ENCODE results near the gene LRRK2.

LRRK2 gene

DNA sequence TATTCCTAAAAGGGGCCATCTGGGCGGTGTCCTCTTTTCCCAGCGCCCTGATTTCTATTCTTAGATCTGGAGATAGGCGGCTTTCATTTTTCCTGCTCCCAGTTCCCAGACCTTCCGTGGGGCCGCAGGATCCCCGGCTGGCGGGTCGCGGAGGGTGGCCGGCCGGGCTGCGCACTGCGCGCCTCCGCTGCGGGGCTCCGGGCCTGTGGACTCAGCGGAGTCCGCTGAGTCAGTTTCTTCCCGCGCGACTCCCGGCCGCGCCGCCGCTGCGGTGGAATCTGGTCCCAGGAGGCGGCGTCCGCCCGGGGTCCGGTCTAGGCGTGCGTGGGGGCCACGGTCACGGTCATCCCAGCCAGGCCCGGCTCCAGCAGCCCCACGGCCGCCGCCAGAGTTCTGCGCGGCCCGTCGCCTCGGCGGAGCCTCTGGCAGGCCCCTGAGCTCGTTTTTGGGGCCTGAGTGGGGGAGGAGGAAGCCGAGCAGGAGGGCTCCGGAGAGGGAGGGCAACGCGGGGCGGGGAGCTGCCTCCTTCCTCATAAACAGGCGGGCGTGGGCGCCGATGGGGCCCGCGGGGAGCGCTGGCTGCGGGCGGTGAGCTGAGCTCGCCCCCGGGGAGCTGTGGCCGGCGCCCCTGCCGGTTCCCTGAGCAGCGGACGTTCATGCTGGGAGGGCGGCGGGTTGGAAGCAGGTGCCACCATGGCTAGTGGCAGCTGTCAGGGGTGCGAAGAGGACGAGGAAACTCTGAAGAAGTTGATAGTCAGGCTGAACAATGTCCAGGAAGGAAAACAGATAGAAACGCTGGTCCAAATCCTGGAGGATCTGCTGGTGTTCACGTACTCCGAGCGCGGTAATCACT, at the start of gene LRRK2:
Gene LRRK2, plus strand, starts transcription at position 559 of the 853 bp plus-strand sequence. Its CDS starts 135 bp downstream, at position 694.
- Histone ChIP-seq H3K27ac (peak within 1 kb of the TSS; percentile 81 to 98 (median 94)), H3K4me3 (peak within 1 kb of the TSS; percentile 48 to 72 (median 61))

DNA sequence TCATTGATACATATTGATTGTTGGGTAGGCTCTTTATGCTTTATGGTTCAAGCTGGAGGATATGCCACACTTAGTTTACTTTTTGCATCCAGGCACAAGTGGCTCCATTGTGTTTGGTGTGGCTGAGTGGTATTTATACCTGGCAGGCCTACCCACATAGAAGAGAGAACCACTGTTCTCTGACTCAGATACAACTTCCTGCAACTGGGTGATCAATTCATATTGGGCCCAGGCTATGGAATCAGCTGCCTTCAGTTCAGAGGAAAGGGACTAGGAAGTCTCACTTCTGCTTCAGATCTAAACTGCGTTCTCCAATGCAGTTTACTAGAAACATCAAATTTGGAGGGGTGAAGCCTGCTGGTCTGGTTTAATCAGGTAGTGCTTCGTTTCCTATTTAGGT, 49.8 kb upstream of the LRRK2 start:
- no peak overlapping the region for H3K4me3 ChIP-seq
- H3K27ac ChIP-seq: no peak overlapping the region

DNA sequence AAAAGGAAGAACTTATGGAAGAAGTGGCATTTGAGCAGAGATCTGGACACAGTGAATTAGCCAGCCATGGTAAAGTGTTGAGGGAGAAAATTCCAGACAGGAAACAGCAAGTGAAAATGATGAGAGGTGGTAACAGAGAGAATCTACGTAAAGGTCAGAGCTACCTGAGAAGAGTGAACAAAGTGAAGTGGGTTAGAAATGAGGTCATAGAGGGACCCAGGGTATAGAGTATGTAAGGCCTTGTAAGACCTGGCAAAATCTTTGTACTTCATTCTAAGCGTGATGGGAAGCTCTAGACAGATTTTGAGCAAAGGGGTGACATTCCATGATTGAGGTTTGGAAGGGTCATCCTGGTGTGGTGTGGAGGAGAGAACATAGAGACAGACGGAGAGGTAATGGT, 49.3 kb upstream of the LRRK2 start:
- Histone ChIP-seq H3K4me3 (no peak overlapping the region), H3K27ac (no peak overlapping the region)

DNA sequence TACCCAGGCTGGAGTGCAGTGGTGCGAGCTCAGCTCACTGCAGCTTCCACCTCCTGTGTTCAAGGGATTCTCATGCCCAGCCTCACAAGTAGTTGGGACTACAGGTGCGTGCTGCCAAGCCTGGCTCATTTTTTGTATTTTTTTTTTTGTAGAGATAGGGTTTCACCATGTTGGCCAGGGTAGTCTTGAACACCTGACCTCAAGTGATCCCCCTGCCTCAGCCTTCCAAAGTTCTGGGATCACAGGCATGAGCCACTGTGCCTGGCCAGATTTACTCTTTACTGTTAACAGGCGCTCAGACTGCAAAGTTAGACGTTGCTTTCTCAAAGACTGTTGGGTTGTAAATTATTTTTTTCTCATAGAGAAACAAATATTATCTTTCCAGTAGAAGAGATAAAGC, 46.1 kb upstream of the LRRK2 start:
- no peak overlapping the region for H3K27ac ChIP-seq
- no peak overlapping the region for H3K4me3 ChIP-seq

DNA sequence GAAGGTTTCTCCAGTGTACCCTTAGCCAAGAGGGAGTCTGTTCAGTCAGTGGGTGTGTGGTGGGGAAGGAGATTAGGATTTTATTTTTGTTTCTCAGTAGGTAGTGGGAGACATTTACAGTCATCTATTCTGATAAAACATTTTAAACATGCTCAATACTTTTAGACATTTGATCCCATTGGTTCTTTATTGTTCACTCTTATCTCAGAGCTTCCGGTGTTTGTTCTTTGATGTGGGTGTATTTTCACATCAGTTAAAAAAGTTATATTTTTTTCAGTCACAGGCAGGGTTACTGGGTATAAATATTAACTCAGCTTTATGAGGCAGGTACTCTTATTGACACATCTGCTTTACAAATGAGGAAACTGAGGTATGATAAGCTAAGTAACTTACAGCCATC, 43.3 kb upstream of the LRRK2 start:
- Histone ChIP-seq H3K4me3 (no peak overlapping the region), H3K27ac (no peak overlapping the region)

DNA sequence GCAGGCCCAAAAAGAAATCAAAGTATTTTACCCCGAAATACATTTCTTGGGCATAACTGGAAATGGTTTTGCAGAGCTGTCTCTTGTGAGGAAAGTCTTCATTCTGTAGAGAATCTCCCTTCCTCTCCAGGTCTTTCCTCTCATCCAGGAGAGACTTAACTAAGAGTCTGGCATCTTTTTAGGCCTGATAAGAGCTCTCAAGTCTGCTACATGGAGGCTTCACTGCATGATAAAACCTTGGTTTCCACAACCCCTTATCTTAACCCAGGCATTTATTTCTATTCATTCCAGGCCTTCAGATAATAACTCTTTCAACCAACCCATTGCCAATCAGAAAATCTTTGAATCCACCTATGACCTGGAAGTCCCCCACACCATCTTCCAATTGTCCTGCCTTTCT, 41.1 kb upstream of the LRRK2 start:
- Histone ChIP-seq H3K4me3 (no peak overlapping the region), H3K27ac (no peak overlapping the region)

DNA sequence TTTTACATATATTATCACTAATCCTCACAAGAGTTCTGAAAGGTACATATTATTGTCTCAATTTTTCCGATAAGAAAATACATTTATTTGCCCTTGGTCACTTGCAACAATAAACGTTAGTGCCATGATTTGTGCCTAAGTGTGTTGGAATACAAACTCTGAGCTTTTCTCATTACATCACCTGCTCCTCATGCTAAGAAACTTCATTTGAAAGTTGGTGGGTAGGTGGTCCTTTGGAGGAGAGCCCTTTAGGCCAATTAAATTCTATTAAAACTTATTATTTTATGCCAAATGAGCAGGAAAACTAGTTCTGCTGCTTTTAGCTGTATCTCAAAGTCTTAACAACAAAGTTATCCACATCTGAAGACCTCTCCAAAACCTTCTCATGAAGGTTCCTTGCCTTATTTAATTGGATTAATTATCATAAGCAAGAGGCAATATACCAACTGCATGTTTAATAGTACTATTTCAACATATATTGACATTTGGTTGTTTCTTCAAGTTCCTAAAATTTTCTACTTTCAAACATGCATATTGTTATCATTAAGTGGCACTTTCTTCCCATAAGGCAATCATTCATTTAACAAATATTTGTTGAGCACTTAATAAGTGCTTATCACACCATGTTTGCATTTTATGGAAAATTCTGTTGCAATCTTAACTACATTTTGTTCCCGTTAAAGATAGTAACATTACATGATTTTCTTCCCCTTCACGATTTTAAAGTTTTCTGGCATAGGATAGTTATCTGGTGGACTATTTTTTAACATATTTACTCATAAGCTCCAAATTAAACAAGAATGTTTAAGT, 40.1 kb upstream of the LRRK2 start:
- Histone ChIP-seq H3K27ac (no peak overlapping the region), H3K4me3 (no peak overlapping the region)

DNA sequence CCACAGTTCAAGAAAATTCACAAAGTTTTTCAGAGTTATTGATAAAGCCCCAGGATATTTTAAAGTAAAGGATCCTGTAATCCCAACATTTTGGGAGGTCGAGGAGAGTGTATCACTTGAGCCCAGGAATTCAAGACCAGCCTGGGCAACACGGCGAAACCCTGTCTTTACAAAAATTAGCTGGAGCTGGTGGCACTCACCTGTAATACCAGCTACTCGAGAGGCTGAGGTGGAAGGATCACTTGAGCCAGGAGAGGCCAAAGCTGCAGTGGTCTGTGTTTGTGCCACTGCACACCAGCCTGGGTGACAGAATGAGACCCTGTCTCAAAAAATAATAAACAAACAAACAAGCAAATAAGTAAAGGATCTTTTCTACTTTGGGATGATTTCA, 39.5 kb upstream of the LRRK2 start:
- no peak overlapping the region for H3K4me3 ChIP-seq
- no peak overlapping the region for H3K27ac ChIP-seq

DNA sequence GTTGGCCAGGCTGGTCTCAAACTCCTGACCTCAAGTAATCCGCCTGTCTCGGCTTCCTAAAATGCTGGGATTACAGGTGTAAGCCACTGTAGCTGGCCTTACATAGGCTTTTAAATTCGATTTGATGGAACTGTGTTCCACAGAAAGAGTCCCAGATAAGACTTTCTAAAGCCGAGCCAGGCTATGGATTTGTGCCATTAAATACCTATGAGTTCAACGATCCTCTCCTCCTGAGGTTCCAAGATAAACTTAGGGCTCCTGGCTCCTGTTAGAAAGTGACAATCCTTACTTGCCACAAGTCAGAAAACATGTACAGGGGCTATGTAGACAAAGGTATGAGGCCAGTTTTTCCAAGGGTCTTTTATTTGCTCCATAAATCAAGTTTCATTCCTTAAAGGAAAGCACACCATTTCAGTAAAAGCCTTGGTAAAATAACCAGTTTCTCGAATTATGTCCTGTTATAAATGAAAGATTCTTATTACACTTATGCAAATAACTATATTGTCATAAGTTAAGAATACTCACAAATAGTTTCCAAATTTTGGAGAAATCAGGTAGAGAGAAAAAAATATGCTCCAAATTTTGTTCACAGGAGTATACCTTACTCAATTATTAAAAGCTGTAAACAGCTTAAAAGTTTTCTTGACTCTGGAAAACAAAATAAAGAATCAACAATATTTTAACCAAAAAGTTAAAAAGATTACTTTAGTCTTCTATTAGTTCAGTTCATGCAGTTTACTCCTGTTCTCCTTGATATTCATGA, 36.1 kb upstream of the LRRK2 start:
- Histone ChIP-seq H3K27ac (no peak overlapping the region), H3K4me3 (no peak overlapping the region)

DNA sequence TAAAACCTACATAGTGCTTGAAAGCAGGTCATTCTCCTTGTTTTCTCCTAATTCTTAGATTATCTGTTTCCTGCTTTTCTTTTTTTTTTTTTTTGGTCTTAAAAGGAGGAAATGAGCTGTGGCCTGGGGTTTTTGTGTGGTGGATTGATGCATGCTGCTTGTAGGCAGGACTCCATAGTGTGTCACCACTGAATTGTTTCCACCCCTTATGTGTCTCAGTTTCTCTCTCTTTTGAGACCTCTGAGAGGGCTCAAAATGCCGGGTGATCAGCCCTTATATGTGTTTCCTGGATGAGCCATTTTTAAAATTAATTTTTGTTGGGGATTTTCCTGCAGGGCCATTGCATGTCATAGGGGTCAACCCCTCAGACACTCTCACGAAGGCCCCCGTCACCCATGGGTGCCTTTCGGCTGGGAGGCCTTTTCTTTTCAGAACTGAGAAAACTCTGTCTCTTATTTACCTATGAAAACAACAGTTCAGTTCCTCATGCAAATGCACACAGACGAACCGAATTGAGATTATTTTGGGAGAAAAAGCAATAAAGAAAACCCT, 32.0 kb upstream of the LRRK2 start:
- Histone ChIP-seq H3K27ac (no peak overlapping the region), H3K4me3 (no peak overlapping the region)

DNA sequence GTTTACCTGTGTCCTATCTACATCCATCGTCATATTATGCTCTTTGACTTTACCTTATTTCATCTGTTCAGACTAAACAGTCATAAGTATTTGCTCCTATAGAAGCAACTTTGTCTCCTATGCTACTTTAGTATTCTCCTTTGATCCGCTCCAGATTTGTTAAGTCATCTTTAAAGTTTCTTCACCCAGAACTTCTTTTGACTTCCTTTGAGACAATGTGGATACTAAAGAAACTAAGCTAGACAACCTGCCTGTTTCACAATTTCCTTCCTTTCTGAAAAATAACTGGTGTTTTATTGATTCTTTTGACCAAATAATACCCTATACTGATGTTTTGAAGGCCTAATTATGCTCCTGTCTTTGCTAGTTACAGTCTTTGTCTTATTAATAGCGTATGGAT, 30.0 kb upstream of the LRRK2 start:
- Histone ChIP-seq H3K27ac (no peak overlapping the region), H3K4me3 (no peak overlapping the region)

DNA sequence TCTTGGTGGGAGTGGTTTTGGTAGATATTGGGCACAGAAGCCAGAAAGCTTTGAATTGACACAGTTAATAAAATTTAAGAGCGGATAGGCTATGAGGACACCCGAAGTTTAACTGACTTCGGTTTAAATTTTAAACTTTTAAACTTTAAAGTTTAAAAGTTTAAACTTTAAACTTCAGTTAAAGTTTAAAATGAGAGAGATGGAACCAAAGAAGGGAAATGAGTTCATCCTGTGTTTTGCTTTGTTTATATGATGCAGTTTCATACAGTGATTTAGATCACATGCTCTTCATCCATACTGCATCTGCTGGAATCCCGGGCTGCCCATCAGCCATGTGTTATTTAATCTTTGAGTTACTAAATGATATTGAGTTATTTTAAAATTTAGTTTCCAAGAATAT, 27.2 kb upstream of the LRRK2 start:
- Histone ChIP-seq H3K4me3 (no peak overlapping the region), H3K27ac (no peak overlapping the region)

DNA sequence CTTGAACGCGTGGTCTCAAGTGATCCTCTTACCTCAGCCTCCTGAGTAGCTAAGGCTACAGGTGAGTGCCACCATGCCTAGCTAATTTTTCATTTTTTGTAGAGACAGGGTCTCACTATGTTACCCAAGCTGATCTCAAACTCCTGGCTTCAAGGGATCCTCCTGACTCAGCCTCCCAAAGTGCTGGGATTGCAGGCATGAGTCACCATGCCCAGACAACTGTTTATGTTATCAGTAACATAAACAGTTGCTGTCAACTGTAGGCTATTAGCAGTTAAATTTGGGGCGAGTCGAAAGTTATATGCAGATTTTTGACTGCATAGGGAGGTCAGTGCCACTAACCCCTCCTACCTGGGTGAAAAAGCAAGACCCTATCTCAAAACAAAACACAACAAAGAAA, 26.2 kb upstream of the LRRK2 start:
- no peak overlapping the region for H3K4me3 ChIP-seq
- no peak overlapping the region for H3K27ac ChIP-seq

DNA sequence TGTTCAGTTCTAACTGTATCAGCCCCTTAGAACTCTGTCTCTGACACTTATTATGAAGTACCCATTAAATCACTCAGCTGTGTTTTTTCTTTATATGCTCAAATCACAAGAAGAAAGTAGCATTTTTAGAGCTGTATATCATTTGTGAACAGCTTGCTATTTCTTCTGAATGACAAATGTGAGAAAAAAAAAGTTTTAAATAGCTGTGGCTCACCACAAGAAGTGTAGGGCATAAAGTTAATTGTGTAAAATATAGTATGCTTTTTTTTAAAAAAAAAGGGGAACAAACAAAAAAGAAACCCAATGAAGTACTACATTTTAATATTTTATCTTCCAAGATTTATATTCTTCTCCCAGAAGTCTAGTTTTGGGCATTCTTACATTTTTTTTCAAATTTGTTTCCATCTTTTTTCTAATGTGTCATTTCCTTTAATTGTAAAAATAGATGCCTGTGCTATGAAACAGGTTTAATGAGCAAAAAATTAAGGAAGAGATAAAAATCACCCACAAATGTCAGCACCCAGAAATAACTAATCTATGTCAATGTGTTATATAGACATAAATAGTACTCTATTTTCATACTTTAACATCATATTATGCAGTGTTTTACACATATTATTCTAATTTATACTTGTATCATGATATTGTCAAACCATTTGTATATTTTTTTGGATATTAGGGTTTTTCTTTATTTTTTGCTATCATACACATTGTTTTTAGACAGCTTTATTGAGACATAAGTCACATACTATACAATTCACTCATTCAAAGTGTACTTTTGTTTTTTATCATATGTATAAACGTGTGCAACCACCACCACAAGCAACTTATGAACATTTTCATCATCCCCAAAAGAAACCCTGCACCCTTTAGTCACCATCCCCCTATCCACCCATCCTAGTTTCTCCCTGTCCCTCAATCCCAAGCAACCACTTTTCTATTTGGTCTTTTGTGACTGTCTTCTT, 22.4 kb upstream of the LRRK2 start:
- H3K27ac ChIP-seq: no peak overlapping the region
- no peak overlapping the region for H3K4me3 ChIP-seq

DNA sequence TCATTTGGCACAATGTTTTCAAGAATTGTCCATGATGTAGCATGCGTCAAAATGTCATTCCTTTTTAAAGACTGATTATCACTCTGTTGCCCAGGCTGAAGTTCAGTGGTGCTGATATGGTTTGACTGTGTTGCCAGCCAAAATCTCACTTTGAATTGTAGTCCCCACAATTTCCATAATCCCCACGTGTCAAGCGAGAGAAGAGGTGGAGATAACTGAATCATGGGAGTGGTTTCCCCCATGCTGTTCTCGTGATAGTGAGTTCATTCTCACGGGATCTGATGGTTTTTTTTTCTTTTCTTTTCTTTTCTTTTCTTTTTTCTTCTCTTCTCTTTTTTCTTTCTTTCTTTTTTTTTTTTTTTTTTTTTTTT, 21.8 kb upstream of the LRRK2 start:
- no peak overlapping the region for H3K27ac ChIP-seq
- no peak overlapping the region for H3K4me3 ChIP-seq

DNA sequence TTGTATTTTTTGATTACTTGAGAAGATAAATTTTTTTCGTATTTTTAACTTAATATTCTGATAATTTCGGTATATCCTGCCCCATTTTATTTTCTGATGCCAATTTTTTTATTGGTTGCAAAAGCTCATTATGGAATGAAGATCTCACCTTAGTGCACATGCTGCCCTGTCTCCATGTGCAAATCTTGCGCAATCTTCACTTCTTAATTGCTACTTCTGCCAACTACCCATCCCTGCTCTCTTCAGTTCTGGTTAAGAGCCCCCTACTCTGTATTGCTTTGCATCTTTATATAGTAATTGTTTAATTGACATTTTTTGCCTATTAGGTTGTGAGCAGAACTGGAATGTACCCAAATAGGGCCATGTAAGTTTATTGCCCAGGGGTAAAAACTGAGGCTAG, 20.5 kb upstream of the LRRK2 start:
- H3K27ac ChIP-seq: no peak overlapping the region

DNA sequence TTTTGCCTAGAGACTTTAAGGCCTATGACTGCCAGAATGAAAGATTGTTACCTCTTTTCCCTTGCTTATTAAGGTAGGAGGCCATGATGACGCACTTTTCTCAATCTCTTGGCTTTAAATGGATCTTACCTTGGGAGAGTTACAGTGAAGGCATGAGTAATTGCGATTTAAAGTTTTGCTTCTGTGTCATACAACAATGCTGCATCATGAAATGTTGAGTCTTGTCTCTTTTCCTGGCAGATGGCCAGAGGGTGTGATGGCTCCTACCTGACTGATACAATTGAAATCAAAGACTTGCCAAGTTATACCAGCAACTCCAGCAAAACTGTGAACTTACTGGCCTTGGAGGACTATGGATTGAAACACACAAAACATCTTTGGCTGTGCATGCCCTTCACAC, 17.2 kb upstream of the LRRK2 start:
- no peak overlapping the region for H3K4me3 ChIP-seq
- H3K27ac ChIP-seq: peak overlapping the region in 5 of 21 experiments; percentile 2 to 76 (median 21)

More for the DNA sequence above, 20.5 kb upstream of the LRRK2 start:
- no peak overlapping the region for H3K4me3 ChIP-seq

DNA sequence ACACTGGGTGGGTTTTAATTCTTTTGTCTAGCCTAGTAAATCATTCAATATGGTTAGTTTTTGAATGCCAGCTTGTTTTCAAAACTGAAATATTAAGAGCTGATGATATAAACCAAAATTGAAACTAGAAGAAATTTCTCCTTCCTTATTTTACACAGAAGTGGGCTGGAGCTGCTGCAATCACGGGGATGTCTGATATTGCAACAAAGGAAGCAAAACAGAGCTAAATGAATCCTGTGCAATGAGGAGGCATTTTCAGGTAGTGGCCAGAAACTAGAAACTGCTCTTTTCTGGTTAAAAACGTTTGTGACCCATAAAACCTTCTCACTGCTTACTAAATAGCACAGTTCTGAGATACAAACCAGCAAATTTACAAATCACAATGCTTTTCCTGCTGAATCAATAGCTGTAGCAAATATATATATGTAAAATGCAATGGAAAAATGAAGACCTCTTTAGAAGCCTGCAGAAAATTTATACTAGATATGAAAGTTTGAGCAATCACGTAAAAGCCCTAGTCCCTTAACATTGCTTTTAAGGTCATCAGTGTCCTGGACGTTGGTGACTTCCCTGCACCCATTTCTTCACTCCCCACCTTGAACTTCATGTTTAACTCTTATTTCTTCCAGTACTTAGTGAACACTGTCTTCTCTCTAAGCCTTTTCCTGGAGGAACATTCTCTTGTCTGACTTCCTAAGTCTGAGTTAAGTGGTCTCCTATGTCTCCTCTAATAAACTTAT, 15.9 kb upstream of the LRRK2 start:
- Histone ChIP-seq H3K27ac (peak overlapping the region in 12 of 21 experiments; percentile 3 to 76 (median 30)), H3K4me3 (no peak overlapping the region)

Measured in skin epidermis (tissue), 12 donors.